ENCODE results near the gene ATP8B1. TPM values are rescaled to one million over a fixed set of nuclear protein-coding genes. Genes with fewer than 3 reads are reported as not detected.

The ATP8B1 gene
- total RNA-seq, 1 experiment from 2014 or later = 15.9 TPM

GRCh38 chr18:57785751-57786437 is 17.2 kb downstream of the ATP8B1 start:
- no peak overlapping the region for H3K4me2 ChIP-seq (ENCODE audit: low read length)
- no peak overlapping the region for H3K27ac ChIP-seq (ENCODE audit: low read depth, low read length)
- H3K9me2 ChIP-seq (ENCODE audit: insufficient read depth) = no peaks in the 10 kb centered on the region
- TF ChIP-seq JUND (IDR thresholded peaks at IDR 0.05) = no peak
- no peak for TF ChIP-seq ELF1 (IDR thresholded peaks at IDR 0.05; ENCODE audit: borderline replicate concordance, low read depth)
- TF ChIP-seq ZNF274 (IDR thresholded peaks at IDR 0.05; ENCODE audit: low read depth, low read length) = no peak
- TF ChIP-seq CEBPB (IDR thresholded peaks at IDR 0.05; ENCODE audit: low read depth) = no peak
- TF ChIP-seq MAX (IDR thresholded peaks at IDR 0.05) = no peak
- no peak for TF ChIP-seq SIN3A (IDR thresholded peaks at IDR 0.05; ENCODE audit: low read depth)
- TF ChIP-seq EZH2phosphoT487 (IDR thresholded peaks at IDR 0.05; ENCODE audit: borderline replicate concordance) = no peak
- no peak for TF ChIP-seq POLR2A (IDR thresholded peaks at IDR 0.05; ENCODE audit: borderline replicate concordance, extremely low read depth, insufficient read depth, insufficient read length)
- no peak for TF ChIP-seq SRF (IDR thresholded peaks at IDR 0.05; ENCODE audit: low read depth)
- TF ChIP-seq ZFX (IDR thresholded peaks at IDR 0.05) = no peak
- TF ChIP-seq CBX3 (IDR thresholded peaks at IDR 0.05; ENCODE audit: low read depth) = no peak
- TF ChIP-seq CTCF (IDR thresholded peaks at IDR 0.05 in 2 of 3, conservative IDR thresholded peaks at IDR 0.05 in 1 of 3; ENCODE audit: borderline replicate concordance in 1 of 3, insufficient read depth in 1 of 3, low read depth in 2 of 3, low read length in 2 of 3) = no peak
- TF ChIP-seq SP1 (IDR thresholded peaks at IDR 0.05; ENCODE audit: low read depth) = no peak
- TF ChIP-seq YY1 (IDR thresholded peaks at IDR 0.05; ENCODE audit: extremely low read depth, insufficient replicate concordance, low read depth, low read length) = no peak
- TF ChIP-seq ZBTB33 (IDR thresholded peaks at IDR 0.05; ENCODE audit: extremely low read depth, insufficient replicate concordance, low read length) = no peak
- no peak for TF ChIP-seq RAD21 (IDR thresholded peaks at IDR 0.05; ENCODE audit: low read depth)
- H3K27me3 ChIP-seq (ENCODE audit: insufficient read depth, low read length) = no peaks in the 10 kb centered on the region
- no peaks in the 10 kb centered on the region for H3K9me3 ChIP-seq (ENCODE audit: control insufficient read depth in 1 of 2, insufficient read depth in 1 of 2, low read depth in 1 of 2, low read length in 2 of 2)
- POLR2A ChIA-PET = no interaction called here
- H4K20me1 ChIP-seq (ENCODE audit: insufficient read depth) = no peaks in the 10 kb centered on the region
- no TSS peak for BruUV-seq (replicated peaks)
- RAD21 ChIA-PET (ENCODE audit: low non-redundant PET in 1 of 2, low total read pairs in 2 of 2, uncharacterized antibody in 2 of 2, unreplicated experiment in 2 of 2) = no interaction called here
- peaks cover 24% of the 10 kb centered on the region for H3K79me2 ChIP-seq (ENCODE audit: insufficient read depth, low read length)
- peaks cover 38 to 65% of the 10 kb centered on the region in 2 experiments for H3K4me1 ChIP-seq (ENCODE audit: control insufficient read depth in 1 of 2, insufficient read depth in 2 of 2, low read length in 2 of 2)
- no peak overlapping the region for H3K4me3 ChIP-seq (replicated peaks in 1 of 2; ENCODE audit: low read depth in 1 of 2, low read length in 2 of 2)
- no peak overlapping the region for H3K9ac ChIP-seq (ENCODE audit: low read length)
- intact Hi-C loops (cut with micrococcal nuclease) = no loop called here
- DNase-seq (ENCODE audit: low read depth, low spot score) = no peak
- CTCF ChIA-PET = no interaction called here
- H3K36me3 ChIP-seq (ENCODE audit: control insufficient read depth in 1 of 2, insufficient read depth in 2 of 2, low read length in 2 of 2) = no peaks in the 10 kb centered on the region
- no peak overlapping the region for H2AFZ ChIP-seq (ENCODE audit: low read depth, low read length, poor library complexity, severe bottlenecking)
- ATAC-seq = no peak

Measured in HCT116 (cell line).